CMK (cell line): ENCODE measurements around the gene ARL11.

ENCODE experiments used
- DNase-seq: peaks from one replicate; pipeline ENCODE4 v3.0.0-alpha.2; 2010; ENCODE audit warnings: low read depth

Gene ARL11

DNA sequence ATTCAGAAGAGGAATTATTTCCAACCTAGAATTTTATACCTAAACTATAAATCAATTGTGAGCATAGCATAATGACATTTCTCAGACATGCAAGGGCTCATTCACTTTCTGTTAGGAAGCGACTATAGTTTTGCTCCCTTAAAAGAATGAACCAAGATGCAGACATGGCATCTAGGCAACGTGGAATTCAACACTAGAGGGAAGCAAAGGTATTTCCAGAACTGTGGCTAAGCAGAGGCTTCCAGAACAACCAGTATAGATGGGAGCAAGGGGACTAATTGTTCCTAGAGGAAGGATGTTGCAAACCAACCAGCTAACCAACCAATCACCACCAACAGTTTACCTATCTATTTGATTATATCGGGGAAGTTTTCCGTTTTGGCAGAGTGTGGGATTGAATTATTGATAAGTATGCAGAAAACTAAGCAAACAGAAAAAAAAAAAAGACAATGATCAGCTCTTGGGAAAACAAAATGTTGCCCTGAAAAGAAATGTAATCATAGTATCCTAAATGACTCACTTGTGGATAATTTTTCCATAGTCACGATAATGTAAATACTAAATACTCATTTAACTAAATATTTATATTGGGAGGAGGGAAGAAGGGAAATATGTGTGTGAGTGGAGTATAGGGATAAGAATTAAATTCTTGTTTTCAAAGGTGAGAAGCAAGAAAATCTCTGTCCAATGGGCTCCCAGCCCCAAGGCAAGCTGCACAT is 21.1 kb downstream of the ARL11 start:
- no peak for DNase-seq

DNA sequence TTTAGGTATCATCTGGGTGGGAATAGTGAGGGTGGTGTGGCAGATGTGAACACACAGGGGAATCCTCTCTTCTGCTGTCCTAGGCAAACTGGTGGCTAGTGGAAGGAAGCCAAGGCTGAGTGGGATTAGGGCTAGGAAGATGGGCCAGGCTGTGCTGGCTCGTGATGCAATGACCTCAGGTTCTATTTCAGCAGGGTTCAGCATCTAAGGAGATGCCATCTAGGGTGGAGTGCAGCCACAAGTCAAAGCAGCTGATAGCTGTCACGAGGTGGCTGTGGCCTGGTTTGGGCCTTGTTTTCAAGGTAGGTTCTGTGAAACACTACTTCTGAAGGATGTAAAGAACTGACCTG is 21.6 kb downstream of the ARL11 start:
- DNase-seq = no peak

DNA sequence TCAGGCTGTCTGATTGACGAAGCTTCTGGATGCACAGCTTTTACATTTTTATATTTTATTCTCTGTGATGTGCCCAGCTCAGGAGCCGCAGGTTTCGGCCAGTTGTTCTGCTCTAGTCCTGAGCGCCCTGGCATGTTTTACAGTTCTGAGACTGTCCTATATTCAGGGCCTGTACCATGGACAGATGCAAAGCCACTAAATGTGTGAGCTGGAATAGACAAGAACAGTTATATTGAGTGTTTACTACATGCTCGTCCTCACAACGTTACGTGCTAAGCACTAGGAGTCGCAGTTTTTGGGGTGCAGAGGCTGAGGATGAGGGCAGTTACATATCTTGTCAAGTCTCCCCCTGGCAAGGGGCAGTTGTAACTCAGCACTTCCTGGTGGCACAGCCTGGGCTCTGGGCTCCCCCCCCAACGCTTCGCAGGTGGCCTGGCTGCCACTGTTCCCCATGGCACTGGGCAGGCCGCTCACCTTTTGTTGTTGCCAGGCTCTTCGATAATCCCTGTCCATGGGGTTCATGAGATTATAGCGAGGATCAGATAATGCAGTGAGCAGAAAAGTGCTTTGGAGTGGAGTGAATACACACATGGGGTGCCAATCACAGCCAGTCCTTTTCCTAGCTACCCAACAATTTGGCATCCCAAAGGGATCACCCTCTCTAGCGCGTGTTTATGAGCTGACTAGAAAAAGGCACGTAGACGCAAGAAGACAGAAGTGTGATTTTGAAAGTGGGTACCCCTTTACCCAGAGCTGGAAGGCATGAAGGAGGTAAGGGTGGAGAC is 23.5 kb downstream of the ARL11 start:
- no peak for DNase-seq

DNA sequence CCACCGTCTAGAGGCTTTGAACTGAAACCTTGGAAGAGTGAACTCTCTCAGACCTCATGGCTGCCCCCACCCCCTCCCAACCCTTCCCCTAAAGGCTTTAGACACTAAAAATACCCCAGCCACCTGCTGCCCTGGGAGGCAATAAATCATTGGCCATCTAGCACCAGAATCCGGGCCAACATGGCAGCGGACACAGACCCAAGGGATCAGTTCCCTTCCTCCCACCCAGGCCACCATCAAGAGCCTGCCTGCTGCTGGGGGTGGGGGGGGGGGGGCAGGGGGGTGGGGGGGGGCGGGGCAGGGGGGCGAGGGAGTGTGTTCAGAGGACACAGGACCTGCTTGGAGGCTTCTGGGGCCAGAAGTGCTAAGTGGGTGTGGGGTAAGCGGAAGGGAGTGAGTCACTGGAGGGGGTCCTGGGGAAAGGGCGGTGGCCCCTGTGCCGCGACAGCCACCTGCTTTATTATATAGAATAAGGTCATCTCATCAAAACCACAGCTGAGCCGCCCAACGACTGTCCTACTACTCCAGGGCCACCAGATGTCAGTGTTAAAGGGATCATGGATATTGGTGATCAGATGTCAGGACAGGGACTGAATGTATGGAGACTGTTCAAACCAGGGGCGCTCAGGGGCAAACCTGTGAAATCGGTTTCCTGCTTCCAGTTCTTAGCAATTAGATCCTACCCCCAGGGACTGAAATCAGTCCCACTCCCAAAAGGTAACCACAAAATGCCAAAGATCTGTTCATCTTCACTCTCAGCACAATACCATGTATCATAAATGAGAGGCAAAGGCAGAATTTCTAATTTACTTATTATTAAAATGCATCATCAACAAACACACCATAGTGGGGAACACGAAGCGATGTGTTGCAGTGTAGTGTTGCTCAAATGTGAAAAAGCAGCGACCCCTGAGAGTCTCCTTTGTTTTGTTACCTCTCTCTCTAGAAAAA is 24.3 kb downstream of the ARL11 start:
- no peak for DNase-seq

DNA sequence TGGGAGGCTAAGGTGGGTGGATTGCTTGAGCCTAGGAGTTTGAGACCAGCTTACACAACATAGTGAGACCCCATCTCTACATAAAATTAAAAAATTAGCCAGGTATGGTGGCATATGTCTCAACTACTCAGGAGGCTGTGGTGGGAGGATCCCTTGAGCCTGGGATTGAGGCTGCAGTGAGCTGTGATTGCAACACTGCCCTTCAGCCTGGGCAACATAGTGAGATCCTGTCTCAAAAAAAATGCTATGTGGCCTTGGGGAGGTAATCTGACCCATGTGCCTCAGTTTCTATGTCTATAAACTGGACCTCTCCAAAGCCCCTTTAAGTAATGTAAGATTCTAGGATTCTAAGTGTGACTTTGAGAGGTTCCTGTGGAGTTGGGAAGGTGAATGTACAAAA is 25.2 kb downstream of the ARL11 start:
- DNase-seq = no peak

DNA sequence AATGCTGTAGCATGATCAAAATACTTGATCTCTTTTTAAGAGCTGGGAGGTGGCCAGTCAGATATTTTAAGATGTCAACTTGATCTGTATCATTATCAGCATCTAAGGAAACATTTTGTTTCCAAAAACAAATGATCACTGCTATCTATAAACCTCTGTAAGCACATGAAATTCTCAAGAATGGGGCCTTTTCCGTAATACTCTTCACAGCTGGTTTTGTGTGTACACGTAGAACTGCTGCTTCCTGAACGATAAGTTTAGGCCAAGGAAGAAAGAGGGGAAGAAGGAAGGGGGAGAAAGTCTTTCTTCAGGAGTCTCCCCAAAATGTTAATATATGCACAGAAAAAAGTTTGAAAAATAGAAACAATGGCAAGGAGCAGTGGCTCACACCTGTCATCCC is 25.7 kb downstream of the ARL11 start:
- DNase-seq = peak; percentile 79

DNA sequence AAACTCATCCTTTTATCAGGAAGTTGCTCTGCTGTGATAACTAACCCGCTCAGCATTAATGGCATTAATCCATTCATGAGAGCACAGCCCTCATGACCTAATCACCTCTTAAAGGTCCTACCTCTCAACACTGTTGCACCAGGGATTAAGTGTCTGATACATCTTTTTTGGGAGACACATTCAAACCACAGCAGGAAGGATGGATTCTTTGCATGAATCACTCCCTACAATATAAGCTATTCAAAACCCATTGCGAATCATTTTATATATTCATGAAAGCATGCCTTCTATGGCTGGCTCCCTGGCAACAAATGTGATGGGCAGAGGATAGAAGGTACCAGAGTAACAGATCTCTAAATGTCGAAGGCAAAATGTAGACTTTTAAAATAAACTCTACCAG is 27.6 kb downstream of the ARL11 start:
- DNase-seq = no peak

DNA sequence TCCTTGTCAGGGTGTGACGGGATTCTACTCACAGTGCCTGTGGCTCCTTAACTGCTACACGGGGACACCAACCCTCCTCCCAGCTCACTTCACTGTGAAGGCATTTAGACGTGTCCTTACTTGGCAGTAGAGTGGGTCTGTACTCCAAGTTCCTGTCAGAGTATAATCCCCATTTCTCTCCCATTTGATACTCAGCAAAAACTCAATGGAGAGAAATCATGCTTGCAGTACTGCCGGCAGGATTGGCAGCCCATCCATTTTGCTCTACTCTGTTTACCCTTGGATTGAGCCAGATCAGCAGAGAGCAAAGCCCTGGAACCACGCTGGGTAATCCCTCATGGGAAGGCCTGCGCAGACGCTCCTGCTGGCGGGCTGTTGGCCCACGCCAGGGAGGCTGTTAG is 28.9 kb downstream of the ARL11 start:
- no peak for DNase-seq

DNA sequence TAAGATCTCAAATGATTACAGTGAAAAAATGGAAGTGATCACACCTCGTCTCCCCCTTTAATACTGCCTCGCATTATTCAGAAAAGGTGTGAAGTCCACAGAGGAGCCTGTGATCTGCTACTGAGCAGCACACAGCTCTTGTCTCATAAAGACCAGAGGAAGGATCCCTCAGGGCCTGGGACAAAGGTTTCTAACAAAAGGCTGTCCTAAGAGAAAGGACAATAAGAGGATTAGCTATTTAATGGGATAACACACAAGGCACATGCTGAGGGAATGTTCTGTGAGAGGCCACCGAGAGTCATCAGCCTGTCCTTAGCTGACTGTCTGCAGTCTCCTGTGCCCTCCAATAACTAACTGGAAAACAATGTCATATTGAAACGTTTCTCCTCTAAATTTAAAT is 36.3 kb downstream of the ARL11 start:
- DNase-seq = no peak

DNA sequence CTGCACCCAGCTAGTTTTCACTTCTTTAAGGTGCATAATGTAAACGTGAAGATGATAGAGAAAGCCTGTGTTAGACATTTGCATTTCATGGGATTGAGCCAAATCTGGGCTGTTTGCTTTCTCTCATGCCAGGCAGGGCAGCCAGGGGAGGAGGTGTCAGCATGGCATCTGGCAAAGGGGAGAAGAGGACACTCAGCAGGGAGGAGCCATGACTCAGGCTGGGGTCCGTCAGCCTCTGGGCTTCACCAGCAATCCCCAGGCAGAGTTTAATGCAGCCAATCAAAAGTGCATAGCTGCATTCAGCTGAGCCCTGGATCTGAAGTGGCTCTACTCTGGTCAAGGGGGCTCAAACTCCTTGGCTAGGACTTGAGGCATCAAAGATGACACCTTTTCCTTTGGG is 39.5 kb downstream of the ARL11 start:
- no peak for DNase-seq

DNA sequence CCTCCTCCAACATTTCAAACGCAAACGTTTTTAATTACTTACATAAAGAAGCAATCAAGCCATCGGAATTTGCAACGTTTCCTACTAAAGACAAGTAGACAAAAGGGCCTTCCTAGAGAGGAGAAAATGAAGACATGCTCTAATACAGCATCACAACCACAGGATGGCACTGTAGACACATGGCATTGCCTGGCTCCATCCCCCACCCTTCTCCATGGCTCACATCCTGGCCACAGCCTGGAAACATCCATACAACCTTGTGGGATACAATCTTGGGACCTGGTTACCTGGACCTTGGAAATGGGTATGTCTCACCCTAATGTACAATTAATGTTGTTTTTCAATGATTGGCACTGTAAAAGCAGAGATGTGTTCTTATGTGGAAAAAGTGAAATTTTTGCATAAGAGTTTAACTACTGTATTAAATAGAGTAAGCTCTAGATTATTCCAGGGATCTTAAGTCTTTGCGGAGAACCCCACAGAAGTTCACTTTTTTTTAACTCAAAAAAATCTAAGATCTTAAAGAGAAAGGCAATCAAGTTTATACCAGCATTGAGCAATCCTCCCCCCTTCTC is 41.5 kb downstream of the ARL11 start:
- no peak for DNase-seq

DNA sequence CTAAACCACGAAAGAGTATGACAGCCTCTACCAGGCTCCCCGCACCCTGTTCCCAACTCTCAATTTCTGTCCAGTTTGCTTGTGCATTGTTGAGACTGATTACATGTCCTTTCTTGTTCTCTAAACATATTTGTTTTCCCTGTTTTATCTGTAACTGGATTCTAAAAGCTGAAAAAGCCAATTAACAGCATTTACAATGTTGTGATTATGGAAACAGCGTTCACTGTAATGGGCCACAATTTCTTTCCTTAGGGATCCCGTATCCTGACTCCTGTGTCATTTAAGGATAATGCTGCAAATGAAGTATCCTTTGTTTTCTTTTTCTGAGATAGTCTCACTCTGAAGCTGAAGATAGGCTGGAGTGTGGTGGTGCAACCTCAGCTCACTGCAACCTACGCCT is 42.5 kb downstream of the ARL11 start:
- no peak for DNase-seq

DNA sequence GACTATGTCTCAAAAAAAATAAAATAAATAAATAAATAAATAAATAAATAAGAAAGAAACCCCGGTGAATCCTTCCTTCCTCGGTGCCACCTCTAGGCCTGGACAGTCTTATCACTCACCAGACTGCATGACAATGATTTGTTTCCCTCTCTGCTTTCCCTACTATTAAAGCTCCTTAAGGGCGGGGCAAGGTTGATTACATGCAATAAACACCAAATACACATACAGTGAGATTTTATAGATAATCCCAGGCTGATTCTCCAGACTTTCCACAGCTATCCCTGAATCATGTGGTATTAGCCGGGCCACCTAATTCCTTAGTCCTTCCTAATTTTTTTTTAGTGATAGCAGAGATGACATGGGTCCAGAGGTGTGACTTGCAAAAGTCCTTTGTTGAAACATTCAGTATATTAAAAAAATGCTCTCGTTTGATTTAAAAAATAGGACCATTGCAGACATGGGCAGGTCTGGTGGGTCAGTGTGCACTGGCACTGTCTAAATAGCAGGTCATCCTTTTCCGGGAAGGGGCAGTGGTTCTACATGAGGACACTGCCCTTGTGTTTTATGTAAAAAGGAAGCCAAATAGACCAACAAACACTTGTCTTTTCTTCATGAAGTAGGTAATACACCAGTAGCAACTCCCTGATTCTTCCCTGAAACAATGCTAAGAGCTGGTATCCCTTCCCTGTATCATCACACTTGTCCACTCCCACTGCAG is 48.4 kb downstream of the ARL11 start:
- DNase-seq = no peak

DNA sequence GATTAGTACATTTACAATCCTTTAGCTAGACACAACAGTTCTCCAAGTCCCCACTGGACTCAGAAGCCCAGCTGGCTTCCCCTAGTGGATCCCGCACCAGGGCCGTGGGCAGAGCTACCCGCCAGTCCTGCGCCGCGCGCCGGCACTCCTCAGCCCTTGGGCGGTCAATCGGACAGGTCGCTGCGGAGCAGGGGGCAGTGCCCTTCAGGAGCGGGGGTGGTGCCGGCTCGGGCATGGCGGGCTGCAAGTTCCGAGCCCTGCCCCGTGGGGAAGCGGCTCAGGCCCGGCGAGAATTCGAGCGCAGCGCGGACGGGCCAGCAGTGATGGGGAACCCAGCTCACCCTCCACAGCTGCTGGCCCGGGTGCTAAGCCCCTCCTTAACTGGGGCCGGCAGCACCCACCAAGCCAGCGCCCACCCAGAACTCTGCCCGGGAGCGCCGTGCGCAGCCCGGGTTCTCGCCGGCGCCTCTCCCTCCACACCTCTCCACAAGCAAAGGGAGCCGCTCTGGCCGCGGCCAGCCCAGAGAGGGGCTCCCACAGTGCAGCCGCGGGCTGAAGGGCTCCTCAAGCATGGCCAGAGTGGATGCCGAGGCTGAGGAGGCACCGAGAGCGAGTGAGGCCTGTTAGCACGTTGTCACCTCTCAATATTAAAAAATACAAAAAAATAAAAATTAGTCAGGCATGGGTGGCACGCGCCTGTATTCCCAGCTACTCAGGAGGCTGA is 50.0 kb downstream of the ARL11 start:
- DNase-seq = no peak

DNA sequence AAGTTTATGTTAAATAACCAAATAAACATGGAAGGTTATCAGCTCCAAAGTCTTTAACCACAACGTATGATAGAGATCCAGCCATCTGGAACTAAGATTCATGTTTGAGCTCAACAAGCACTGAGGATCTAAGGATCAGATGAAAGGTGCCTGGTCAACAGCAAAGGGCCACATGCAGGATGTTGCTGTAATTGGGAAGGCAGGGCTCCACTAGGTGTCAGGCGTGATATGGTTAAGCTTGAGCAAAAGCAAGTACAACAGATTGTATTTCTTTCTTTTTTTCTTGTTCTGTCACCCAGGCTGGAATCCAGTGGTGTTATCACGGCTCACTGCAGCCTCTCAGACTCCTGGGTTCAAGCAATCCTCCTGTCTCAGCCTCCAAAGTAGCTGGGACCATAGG is 50.9 kb downstream of the ARL11 start:
- peak; percentile 18 for DNase-seq

DNA sequence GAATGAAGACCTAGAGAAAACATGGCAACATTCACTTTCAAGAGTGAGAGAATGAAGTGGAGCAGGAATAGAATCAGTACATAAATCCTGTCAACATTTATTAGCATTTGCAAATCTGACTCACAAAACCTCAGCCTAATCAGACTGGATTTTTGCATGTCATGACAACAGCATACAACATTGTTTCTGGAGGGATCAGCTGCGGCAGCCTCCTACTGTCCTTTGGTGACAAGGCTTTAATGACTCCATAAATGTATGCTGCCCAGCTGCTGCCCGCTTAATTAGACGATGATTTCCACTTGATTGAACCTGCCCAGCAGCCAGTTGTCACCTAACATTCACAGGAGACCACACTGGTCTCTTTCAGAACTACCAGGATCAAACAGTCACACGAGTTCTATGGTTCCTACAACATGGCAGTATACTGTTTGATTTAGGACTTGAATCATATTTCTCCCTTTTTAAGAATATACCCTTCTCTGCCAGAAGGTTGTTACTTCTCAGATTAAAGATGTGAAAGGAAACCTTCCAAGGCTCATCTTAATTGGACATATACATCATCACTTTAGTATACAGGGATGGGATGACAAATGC is 53.6 kb downstream of the ARL11 start:
- no peak for DNase-seq
